Measurements from ENCODE around the gene EXOC3. TPM values are rescaled to one million over a fixed set of nuclear protein-coding genes. Genes with fewer than 3 reads are reported as not detected.
"Not testable (repeated sequence)": the region's sequence is repeated elsewhere in the genome, so short reads cannot be mapped to it uniquely, and the experiment has no call there.

EXOC3 gene
- total RNA-seq, 2 donors from 2014 or later: 60.2 to 89.8 TPM

DNA sequence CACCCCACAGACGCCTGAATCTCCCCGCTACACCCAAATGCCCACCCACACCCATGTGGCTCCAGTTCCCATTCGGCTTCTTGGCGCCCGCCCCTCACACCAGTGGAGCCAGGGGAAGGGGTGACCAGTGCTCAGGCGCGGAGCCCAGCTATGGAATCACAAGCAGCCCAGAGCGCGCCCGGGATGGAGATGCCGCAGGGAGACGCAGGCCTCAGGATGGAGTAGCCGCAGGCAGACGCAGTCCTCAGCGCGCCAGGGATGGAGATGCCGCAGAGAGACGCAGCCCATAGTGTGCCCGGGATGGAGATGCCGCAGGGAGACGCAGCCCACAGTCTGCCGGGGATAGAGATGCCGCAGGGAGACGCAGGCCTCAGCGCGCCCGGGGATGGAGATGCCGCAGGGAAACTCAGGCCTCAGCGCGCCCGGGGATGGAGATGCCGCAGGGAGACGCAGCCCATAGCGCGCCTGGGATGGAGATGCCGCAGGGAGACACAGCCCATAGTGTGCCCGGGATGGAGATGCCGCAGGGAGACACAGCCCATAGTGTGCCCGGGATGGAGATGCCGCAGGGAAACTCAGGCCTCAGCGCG lies 65.1 kb downstream of the EXOC3 start:
- not testable (repeated sequence) for H3K36me3 Mint-ChIP-seq; H3K27ac Mint-ChIP-seq; H3K4me3 Mint-ChIP-seq; ATAC-seq; H3K9me3 Mint-ChIP-seq; DNase-seq (ENCODE audit: low spot score); H3K27me3 Mint-ChIP-seq; H3K4me1 Mint-ChIP-seq (ENCODE audit: low read depth in 2 of 2)

DNA sequence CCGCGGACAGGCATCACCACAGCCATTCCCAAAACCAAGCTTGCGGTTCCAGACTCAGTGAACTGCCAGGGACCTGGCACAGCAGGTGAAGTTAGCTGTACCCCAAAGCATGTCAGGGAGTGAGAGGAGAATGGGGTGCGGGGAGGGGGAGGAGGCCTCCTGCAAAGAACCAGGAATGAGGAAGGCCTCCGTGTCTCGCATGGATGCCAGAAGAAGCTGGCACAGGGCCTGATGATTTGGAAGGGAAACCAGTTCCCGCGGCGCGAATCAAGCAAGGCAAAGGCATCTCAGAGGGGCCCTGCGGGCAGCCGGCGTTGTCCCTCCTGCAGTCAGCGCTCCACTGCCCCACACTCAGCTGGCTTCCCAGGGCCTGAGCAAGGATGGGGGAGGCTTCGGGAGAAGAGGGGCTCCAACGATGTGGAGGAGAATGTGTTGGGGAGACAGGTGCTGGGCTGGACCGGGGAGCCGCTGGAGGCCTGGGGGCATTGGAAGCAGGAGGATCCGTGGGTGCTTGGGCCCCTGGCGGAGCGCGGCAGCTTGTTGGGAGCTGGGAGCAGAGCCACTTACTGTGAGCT lies 66.7 kb downstream of the EXOC3 start:
- DNase-seq (ENCODE audit: low spot score) (no peak), ATAC-seq (no peak)
- no peaks in the 10 kb centered on the region for H3K9me3 Mint-ChIP-seq
- peaks cover 0 to 2% of the 10 kb centered on the region in 2 donors for H3K27me3 Mint-ChIP-seq
- no peaks in the 10 kb centered on the region for H3K4me1 Mint-ChIP-seq (ENCODE audit: low read depth in 2 of 2)
- H3K36me3 Mint-ChIP-seq: no peaks in the 10 kb centered on the region
- no peak overlapping the region for H3K4me3 Mint-ChIP-seq
- no peak overlapping the region for H3K27ac Mint-ChIP-seq

DNA sequence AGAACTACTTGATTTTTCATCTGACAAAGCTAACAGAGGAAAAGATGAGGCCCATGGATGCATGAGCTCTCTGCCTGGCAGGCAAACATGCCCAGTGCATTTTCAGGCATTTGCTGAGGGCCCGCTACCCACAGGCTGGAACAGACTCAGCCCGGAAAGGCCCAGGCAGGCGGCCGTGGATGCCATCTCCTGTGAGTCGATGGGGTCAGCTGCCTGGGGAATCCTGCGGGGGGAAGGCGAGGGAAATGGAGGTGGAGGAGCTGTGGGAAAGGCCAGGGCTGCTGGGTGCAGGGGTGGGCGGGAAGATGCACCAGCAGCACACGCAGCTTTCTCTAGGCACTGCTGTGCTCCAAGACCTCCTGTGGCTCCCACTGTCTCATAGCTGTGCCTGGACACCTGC lies 67.5 kb downstream of the EXOC3 start:
- ATAC-seq (no peak), DNase-seq (ENCODE audit: low spot score) (no peak)
- H3K4me1 Mint-ChIP-seq (ENCODE audit: low read depth in 2 of 2): no peaks in the 10 kb centered on the region
- H3K4me3 Mint-ChIP-seq: no peak overlapping the region
- no peak overlapping the region for H3K27ac Mint-ChIP-seq
- no peaks in the 10 kb centered on the region for H3K36me3 Mint-ChIP-seq
- peaks cover 0 to 5% of the 10 kb centered on the region in 2 donors for H3K27me3 Mint-ChIP-seq
- H3K9me3 Mint-ChIP-seq: no peaks in the 10 kb centered on the region

GRCh38 chr5:511476-511875 lies 68.5 kb downstream of the EXOC3 start:
- Mint-ChIP-seq H3K4me3 (no peak overlapping the region), H3K27me3 (peaks cover 0 to 5% of the 10 kb centered on the region in 2 donors), H3K4me1 (ENCODE audit: low read depth in 2 of 2) (no peaks in the 10 kb centered on the region), H3K36me3 (no peaks in the 10 kb centered on the region), H3K27ac (no peak overlapping the region), H3K9me3 (no peaks in the 10 kb centered on the region)
- no peak for DNase-seq (ENCODE audit: low spot score)
- ATAC-seq: no peak

DNA sequence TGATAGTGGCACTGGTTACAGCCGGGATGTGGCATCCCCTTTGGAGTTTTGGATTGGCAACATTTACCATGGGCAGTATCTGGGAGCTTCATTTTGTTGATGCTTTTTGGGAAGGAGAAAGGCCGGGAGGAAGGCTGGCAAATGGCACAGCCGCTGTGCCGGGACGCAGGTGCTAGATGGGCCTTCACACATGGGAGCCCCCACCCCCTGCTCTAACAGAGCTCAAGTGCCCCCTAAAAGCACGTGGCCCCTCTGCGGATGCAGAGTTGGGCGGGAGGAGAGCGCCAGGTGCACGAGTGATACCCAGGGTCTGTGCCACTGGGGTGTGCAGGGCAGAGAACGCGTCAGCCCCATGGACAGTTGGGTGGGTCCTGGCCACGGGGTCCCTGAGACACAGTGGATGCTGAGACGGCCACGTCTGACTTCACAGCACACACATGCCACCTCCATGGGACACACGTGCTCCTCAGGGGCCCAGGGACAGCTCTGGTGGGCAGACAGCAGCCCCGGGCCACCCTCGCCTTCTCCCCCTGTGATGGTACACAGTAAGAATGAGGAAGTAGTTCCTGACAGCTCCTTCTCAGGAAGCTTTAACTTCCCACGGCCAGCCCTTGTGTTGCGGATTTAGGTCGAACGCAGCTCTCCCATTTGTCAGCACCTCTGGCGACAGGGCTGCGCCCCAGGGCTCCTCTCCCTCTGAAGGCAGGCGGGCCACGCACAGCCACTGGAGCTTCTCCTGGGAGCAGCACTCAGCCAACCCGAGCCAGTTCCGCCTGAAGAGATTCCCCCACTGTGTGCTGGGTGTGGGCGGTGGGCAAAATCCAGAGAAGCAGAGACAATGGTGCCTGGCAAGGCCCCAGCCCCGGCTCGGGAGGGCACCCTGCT lies 70.5 kb downstream of the EXOC3 start:
- Mint-ChIP-seq H3K27ac (no peak overlapping the region), H3K4me3 (no peak overlapping the region), H3K36me3 (no peaks in the 10 kb centered on the region), H3K9me3 (peaks cover 8% of the 10 kb centered on the region), H3K27me3 (peaks cover 17% of the 10 kb centered on the region in 2 donors), H3K4me1 (ENCODE audit: low read depth in 2 of 2) (no peaks in the 10 kb centered on the region)
- DNase-seq (ENCODE audit: low spot score): no peak
- ATAC-seq: no peak

- Mint-ChIP-seq H3K4me3 (no peak overlapping the region), H3K4me1 (ENCODE audit: low read depth in 2 of 2) (no peaks in the 10 kb centered on the region), H3K36me3 (no peaks in the 10 kb centered on the region), H3K9me3 (peaks cover 8% of the 10 kb centered on the region), H3K27me3 (peaks cover 17% of the 10 kb centered on the region in 2 donors), H3K27ac (no peak overlapping the region)
- no peak for ATAC-seq
- no peak for DNase-seq (ENCODE audit: low spot score)
Measured at GRCh38 chr5:514101-514485, 71.1 kb downstream of the EXOC3 start.

DNA sequence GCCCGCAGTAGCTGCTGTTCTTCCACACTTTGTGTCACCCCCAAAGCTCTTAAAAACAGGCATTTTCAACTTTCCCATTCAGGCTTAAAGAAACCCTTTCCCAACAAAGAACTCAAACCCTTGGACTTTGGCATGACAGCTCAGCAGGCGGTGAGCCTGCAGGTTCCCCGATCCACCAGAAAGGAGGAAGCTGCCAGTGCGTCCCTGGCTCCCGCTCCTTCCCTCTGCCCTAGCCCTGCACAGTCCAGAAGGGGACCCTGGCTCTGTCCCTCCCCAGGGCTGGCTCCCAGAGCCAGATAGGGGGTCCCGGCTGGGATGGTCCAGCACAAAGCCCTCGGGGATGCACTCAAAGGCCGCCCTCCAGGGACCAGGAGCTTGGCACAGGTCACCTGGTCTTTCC lies 71.7 kb downstream of the EXOC3 start:
- no peak overlapping the region for H3K4me3 Mint-ChIP-seq
- DNase-seq (ENCODE audit: low spot score): no peak
- H3K36me3 Mint-ChIP-seq: no peaks in the 10 kb centered on the region
- no peak overlapping the region for H3K27ac Mint-ChIP-seq
- no peaks in the 10 kb centered on the region for H3K4me1 Mint-ChIP-seq (ENCODE audit: low read depth in 2 of 2)
- H3K27me3 Mint-ChIP-seq: peaks cover 17% of the 10 kb centered on the region in 2 donors
- ATAC-seq: no peak
- H3K9me3 Mint-ChIP-seq: peaks cover 8% of the 10 kb centered on the region

- H3K4me1 Mint-ChIP-seq (ENCODE audit: low read depth in 2 of 2): no peaks in the 10 kb centered on the region
- no peaks in the 10 kb centered on the region for H3K36me3 Mint-ChIP-seq
- H3K27me3 Mint-ChIP-seq: peaks cover 17% of the 10 kb centered on the region in 2 donors
- H3K4me3 Mint-ChIP-seq: no peak overlapping the region
- ATAC-seq: no peak
- no peak for DNase-seq (ENCODE audit: low spot score)
- H3K27ac Mint-ChIP-seq: no peak overlapping the region
- H3K9me3 Mint-ChIP-seq: peaks cover 8% of the 10 kb centered on the region
Measured at GRCh38 chr5:515273-515836, 72.4 kb downstream of the EXOC3 start.

DNA sequence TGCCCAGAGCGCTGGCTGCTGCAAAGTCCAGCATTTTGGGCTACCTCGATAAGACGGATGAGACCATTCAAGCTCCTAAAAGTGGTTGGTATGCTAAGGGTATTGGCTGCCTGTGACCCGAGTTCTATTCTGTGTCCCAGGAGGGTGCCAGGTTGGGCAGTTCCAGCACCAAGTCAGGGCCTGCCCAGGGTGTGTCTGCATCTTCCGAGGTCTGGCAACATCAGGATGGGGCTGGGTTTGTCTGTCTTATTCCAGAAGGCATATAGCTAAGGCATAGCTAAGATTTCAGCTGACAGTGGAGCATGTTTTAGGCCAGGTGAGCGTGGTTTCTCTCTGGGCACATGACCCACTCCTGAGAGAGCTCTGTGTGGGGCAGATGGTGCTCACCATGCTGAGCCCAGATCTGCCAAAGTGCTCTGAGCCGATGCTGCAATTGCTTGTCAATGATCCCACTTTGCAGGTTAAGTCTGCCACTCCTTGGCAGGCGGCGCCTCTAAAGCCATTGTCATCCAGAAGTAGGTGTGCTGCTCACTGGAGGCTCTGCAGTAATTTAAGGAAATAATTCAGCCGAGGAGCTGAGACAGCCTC lies 73.5 kb downstream of the EXOC3 start:
- DNase-seq (ENCODE audit: low spot score) (no peak), ATAC-seq (no peak)
- Mint-ChIP-seq H3K4me1 (ENCODE audit: low read depth in 2 of 2) (no peaks in the 10 kb centered on the region), H3K9me3 (peaks cover 8% of the 10 kb centered on the region), H3K36me3 (no peaks in the 10 kb centered on the region), H3K27me3 (peaks cover 17% of the 10 kb centered on the region in 2 donors), H3K4me3 (no peak overlapping the region), H3K27ac (no peak overlapping the region)

Other genes with a start within 250 kb of the EXOC3 start
- gene CCDC127, start 225.0 kb upstream of the EXOC3 start, total RNA-seq: 1 to 10 TPM; 4.3 to 9.1 TPM
- 100 to 1,000 TPM; 121 to 130 TPM for gene SDHA, start 224.9 kb upstream of the EXOC3 start, total RNA-seq
- gene PDCD6, start 171.5 kb upstream of the EXOC3 start, total RNA-seq: 10 to 100 TPM; 71.5 to 85.9 TPM
- 10 to 100 TPM in 1 of 2 donors, 1 to 10 TPM in 1; 4.1 to 11.0 TPM for gene AHRR, start 121.5 kb upstream of the EXOC3 start, total RNA-seq
- 1 to 10 TPM in 1 of 2 donors, under 1 TPM in 1; 0.21 to 1.1 TPM for gene SLC9A3, start 81.3 kb downstream of the EXOC3 start, total RNA-seq
- 10 to 100 TPM; 15.3 to 58.1 TPM for gene CEP72, start 169.2 kb downstream of the EXOC3 start, total RNA-seq